GM21447 (cell line): Measurements from ENCODE around the gene CALR.
"Not testable (repeated sequence)": the region's sequence is repeated elsewhere in the genome, so short reads cannot be mapped to it uniquely, and the experiment has no call there.

Experiments
- ATAC-seq: cut with Tn5 transposase; IDR thresholded peaks from one replicate; pipeline ENCODE4 v1.9.1; 2021; ENCODE audit not compliant: unreplicated experiment

Gene CALR

DNA sequence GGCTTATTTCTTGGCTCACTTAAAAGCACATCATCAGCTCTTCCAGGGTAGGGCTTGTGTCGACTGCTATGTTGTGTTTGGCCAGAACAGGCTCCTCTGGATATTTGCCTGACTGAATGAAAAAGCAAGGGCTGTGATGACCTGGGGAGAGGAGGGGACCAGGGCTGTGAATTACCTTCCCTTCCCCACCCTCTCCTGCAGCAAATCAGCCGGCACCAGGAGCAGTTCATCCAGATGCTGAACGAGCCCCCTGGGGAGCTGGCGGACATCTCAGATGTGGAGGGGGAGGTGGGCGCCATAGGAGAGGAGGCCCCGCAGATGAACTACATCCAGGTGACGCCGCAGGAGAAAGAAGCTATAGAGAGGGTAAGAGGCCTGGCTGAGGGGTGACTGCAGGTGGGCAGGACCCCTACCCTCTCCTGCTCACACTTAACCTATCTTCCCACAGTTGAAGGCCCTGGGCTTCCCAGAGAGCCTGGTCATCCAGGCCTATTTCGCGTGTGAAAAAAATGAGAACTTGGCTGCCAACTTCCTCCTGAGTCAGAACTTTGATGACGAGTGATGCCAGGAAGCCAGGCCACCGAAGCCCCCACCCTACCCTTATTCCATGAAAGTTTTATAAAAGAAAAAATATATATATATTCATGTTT lies 14.2 kb downstream of the CALR start:
- ATAC-seq, result no peak

DNA sequence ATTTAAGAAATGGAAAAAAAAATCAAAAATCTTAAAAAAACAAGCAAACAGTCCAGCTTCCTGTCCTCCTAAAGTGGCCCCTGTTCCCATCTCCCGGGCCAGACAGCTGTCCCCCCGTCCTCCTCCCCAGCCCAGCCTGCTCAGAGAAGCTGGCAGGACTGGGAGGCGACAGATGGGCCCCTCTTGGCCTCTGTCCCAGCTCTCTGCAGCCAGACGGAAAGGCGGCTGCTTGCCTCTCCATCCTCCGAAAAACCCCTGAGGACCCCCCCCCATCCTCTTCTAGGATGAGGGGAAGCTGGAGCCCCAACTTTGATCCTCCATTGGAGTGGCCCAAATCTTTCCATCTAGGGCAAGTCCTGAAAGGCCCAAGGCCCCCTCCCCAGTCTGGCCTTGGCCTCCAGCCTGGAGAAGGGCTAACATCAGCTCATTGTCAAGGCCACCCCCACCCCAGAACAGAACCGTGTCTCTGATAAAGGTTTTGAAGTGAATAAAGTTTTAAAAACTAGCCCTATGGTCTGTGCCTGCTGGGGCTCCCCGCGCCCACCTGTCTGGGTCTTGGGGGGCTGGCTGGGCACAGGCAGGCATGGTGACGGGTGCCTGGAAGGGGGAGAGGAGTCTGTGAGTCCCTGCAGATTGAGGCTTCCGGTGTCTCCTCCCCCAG lies 14.9 kb downstream of the CALR start:
- ATAC-seq, result no peak

DNA sequence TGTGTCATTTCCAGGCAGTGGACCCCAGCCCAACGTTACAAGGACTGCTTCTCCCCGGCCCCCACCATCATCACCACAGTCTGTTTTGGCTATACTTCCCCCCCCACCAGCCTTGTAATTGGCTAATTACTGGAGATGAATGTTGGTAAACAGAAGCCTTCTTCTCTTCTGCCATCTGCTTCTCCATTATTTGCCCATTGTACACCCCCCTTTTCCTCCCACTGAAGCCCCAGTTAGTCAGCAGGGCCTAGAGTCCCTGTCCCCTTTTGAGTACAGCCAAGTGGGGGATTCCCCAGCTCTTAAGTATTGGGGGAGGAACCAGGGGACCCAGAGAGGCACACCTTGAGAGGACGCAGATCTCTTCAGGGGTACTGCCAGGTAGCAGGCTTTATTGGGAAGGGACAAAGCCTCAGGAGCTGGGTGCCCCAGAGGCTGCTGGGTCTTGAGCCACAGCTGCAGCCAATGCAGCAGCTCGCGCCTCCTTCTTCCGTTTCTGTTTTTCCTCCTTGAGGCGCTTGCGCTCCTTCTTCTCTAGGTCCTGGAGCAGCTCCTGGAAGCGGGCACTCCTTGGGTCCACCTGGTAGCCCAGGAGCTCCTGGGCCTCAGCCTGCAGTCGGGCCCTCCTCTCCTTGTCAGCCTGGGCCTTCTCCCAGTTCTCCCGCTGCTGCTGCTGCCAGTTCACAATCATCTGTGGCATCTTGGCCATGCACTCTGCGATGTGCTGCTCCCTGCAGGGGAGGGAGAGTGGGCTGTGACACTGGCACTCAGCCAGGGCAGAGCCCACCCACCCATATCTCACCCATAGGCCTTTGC lies 15.6 kb downstream of the CALR start:
- ATAC-seq, result no peak

DNA sequence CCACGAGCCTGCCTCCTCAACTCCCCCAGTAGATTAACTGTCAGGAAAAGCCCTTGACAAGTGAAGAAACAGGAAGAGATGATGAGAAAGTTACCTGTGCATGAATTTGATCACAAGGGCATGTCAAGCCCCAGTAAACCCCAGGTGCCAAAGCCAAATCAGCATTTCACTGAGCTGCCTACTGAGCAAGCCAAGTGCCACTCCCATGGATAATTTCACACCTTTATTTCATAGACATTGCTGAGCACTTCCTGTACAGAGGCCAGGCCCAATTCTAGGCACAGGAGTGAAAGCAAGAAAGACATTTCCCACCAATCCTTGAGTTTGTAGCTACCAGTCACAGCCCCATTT lies 16.2 kb downstream of the CALR start:
- ATAC-seq, result no peak

DNA sequence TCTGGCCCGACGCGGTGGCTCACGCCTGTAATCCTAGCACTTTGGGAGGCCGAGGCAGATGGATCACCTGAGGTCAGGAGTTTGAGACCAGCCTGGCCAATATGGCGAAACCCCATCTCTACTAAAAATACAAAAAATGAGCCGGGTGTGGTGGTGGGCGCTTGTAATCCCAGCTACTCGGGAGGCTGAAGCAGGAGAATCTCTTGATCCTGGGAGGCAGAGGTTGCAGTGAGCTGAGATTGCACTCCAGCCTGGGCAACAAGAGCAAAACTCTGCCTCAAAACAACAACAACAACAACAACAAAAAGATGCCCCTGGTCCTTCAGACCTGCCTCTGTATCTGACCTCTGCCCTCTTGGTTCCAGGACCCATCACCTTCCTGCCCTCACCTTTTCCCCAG lies 17.2 kb downstream of the CALR start:
- ATAC-seq, result not testable (repeated sequence)

DNA sequence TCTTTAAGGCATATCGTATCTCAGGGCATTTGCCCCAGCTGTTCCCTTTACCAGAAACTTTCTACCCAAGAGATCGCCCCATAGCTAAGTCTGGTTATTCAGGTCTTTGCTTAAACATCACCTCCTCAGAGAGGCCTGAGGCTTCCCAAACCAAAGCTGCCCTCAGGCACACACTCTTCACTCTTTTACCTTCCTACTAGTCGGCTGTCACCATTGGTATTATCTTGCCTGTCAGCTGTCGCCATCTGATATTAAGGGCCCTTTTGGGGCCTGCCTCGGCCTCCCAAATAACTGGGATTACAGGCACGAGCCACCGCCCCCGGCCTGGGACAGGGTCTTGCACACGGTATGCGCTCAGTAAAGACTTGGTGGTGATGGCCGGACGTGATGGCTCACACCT lies 17.6 kb downstream of the CALR start:
- ATAC-seq, result no peak

DNA sequence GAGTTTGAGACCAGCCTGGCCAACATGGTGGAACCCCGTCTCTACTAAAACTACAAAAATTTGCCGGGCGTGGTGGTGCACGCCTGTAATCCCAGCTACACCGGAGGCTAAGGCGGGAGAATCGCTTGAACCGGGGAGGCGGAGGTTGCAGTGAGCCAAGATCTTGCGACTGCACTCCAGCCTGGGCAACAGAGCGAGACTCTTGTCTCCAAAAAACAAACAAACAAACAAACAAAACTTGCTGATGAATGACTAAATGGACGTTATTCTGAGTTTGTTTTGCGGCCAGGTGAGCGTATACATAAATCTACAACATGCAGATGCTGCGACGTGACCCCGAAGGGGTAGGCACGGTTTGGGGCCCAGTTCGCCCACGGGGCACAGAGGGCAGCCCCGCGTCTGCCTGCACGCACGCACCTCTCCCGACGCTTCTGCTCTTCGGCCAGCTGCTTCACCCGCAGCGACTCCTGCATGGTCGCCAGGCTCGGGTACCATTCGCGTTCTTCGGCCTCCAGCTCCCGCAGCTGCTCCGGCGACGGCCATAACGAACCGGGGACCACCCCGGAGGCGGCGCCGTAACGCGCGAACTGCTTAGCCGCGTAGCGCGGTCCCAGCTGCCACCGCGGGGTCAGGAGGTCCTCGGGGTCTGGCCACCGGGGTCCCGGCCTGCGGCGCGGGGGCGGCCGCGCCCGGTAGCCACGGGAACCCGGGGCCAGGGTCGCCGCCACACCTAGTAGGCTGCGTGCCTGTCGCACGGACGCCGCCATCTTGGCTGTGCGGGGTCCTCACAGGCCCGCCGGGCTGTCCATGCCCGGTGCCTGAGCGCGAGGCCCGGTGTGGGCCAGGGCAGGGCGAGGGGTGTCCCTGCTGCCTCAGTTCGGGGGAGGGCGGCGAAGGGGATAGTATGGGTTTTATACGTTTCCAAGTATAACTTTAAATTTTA lies 18.3 kb downstream of the CALR start, which contains the start of gene GADD45GIP1:
TSS of gene GADD45GIP1 (minus strand) at position 778 of the 943 bp plus-strand sequence. CDS start at position 767, 11 bp downstream.
- ATAC-seq, result no peak

DNA sequence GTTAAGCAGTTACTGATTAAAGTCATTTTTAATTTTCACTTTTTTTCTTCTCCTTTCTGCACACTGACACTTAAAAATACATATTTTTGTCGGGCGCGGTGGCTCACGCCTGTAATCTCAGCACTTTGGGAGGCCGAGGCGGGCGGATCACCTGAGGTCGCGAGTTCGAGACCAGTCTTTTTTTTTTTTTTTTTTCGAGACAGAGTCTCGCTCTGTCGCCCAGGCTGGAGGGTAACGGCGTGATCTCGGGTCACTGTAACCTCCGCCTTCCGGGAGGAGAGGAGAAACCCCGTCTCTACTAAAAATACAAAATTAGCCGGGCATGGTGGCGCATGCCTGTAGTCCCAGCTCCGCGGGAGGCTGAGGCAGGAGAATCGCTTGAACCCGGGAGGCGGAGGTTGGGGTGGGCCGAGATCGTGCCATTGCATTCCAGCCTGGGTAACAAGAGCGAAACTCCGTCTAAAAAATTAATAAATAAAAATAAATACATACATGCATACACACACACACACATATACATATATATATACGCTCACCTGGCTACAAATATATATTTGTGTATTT lies 19.1 kb downstream of the CALR start:
- ATAC-seq, result not testable (repeated sequence)

DNA sequence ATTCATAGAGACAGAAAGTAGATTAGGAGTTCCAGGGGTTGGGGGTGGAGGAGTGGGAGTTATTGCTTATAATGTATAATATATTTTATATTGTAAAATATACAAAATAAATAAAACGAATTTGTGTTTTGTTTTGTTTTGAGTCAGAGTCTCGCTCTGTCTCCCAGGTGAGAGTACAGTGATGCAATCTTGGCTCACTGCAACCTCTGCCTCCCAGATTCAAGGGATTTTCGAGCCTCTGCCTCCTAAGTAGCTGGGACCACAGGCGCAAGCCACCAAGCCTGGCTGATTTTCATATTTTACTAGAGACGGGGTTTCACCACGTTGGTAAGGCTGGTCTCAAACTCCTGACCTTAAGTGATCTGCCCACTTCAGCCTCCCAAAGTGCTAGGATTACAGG lies 21.1 kb downstream of the CALR start:
- ATAC-seq, result no peak

DNA sequence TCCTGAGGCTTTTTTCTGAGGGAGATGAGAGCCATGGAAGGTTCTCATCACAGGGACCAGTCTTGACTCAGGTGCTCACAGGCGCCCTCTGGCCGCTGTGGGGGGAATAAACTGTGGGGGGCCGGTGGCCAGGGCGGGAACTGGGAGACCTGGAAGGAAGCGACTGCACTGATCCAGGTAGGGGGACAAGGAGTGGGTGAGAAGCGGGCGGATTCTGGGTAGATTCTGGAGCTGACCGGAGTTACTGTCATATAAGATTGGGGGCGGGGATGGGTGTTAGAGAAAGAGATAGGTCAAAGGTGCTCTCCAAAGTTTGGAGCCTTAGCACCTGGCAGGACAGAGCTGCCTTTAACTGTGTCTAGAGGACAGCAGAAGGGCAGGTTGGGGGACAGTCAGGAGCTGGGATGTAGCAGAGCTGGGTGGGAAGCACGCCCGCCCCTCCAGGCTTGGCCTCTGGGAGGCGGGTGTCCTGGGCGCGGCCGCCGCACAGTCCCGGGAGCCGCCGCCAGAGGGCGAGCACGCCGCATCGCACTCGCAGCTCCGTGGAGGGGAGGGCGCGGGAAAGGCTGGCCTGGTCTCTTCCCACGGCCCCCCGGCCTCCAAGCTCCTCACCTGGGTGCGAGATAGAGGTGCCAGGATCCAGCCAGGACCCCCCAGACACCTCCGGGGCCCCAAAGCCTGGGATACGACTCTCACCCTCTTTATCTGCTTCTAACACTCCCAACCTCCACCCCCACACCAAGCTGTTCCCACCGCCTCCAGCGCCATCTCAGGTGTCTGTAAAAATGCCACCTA lies 26.8 kb downstream of the CALR start:
- ATAC-seq, result no peak

DNA sequence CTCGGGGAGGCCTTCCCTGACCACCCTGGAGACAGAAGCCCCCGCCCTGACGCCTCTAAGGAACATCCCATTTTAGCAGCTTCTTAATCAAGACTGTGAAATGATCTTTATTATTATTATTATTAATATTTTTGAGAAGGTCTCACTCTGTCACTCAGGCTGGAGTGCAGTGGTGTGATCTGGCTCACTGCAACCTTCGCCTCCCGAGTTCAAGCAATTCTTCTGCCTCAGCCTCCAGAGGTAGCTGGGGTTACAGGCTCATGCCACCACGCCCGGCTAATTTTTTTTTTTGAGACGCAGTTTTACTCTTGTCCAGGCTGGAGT lies 27.4 kb downstream of the CALR start:
- no peak for ATAC-seq

DNA sequence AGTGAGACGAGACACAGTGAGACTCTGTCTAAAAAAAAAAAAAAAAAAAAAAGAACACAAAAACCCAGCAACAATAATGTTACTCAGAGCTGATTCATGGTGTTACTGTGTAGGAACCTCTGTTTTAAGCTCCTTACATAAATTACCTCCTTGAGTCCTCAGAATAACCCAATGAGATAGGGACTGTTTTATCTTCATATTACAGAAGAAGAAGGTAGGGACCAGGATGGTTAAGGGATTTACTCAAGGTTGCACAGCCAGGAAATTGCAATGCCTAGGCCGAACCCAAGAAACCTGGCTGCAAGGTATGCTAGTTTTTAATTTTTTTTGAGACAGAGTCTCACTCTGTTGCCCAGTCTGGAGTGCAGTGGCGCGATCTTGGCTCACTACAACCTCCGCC lies 29.5 kb downstream of the CALR start:
- ATAC-seq, result no peak

DNA sequence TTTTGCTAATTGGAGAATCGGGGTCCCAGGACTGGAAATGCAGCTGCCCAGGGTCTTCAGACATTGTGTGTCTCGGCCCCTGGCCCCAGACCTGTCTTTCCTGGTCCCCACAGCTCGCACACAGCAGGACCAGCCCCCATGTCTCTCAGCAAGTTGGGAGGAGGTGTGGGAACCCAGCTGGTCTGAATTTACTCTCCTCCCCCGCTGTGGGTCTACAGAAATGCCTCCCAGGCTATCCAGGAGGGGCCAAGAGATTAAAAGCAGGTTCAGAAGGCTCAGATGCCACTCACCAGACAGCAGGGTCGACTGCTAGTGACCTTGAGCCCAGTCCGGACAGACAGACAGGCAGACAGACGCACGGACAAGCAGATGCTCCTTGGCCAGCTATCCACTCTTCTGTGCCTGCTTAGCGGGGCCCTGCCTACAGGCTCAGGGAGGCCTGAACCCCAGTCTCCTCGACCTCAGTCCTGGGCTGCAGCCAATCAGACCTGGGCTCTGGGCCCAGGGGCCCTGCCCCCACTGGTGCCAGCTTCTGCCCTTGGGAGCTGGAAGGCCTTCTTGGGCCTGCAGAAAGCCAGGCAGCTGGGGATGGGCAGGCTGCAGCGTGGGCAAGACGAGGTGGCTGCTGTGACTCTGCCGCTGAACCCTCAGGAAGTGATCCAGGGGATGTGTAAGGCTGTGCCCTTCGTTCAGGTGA lies 31.0 kb downstream of the CALR start, which contains the start of gene DAND5:
TSS of gene DAND5 (plus strand) at position 285 of the 697 bp plus-strand sequence. CDS start at position 370, 85 bp downstream.
- no peak for ATAC-seq

DNA sequence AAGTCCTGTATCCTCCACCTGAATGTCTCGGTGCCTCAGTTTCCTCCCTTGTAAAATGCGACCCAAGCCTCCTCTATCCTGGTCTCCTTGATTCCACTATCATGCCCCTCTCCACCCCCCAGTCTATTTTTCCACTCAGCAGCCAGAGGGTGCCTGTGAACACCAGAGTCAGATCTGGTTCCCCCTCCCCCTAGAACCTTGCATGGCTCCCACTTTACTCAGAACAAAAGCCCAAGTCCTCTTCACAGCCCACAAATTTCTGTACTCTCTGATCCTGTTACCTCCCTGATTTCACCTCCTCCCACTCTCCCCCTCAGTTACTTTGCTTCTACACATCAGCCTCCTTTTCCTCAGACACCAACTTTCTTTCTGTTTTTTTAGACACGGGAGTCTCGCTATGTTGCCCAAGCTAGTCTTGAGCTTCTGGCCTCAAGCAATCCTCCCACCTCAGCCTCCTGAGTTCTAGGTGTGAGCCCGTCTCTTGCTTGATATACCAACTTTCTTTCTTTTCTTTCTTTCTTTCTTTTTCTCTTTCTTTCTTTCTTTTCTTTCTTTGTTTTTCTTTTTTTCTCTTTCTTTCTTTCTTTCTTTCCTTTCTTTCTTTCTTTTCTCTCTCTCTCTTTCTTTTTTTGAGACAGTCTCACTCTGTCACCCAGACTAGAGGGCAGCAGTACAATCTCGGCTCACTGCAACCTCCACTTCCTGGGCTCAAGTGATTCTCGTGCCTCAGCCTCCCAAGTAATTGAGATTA lies 31.8 kb downstream of the CALR start:
- ATAC-seq, result no peak

DNA sequence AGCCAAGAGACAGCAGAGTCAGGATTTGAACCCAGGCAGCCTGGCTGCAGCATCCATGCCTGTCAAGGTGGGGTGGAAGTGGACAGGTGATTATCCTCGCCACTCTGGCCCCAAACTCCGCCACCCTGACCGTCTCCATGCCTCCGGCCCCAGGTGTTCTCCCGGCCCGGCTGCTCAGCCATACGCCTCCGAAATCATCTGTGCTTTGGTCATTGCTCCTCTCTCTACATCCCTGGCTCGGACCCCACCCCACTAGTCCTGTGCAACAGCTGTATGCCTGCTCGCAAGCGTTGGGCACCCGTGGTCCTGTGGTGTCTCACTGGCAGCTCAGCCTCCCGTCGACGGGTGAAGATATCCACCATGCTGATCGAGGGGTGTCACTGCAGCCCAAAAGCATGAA lies 34.8 kb downstream of the CALR start:
- no peak for ATAC-seq

DNA sequence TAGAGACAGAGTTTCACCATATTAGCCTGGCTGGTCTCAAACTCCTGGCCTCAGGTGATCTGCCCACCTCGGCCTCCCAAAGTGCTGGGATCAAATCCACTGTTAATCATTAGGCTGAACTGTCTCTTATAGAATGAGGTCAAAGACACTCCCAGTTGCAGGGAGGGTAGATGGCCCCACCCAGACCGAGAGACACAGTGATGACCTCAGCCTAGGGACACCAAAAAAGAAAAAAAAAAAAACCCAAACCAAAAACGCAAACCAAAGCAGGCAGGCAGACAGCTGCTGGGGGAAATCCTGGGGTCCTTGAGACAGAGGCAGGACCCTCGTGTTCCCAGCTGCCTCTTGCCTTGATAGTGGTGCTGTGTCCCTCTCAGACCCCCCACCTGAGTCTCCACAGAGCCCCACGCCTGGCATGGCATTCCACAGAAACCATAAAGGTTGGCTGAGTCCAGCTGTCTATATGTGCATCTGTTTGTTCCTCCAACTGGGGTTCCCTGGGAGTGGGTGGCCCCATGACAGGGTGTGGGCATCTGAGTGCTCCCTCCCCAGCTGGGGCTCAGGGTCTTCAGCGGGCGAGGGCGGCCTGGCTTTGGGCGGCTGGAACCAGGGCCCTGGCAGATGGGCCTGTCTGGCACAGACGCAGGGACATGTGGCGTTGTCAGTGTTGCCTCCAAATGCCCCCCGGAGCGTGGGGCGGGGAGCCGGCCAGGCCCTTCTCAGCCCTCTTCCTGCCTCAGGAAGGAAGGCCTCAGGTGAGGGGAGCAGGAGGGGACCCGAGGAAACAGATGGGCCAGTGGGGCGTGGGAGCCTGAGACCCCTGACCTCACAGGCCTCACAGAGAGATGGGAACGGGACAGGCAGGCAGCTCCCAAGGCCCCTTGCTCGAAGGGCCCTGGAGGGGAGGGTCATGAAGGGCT lies 36.2 kb downstream of the CALR start:
- no peak for ATAC-seq

DNA sequence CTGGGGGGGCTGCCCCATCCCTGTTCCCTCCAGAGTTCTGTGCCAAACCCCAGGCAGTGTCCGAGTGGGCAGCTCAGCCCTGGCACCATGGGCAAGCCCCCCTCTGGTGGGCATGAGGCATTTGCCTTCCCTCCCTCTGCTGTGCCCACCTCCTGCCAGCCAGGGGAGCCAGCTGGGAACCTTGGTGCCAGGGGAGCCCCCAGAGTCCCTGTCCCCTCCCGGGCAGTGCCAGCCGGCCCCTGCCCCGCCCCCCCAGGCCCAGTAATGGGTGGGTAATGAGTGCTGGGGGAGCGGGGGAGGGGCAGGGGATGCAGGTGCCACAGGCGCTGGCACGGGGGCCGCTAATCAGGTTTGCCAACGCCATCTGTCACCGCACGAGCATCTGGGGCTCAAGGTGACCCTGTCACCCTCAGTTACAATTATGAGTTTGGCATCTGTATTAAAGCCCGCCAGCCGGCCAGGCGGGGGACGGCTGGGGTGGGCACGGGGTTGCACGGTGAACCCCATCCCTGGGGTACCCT lies 36.9 kb downstream of the CALR start:
- no peak for ATAC-seq
